K562 (cell line): ENCODE results near the gene MOCOS. TPM values are rescaled to one million over a fixed set of nuclear protein-coding genes. Genes with fewer than 3 reads are reported as not detected.

Experiments
- AFF1 ChIP-seq, 2 experiments: fragments of 450-650 bp; IDR thresholded peaks; 2 replicates each; pipeline ENCODE4 v1.6.1; 2018; ENCODE audit warnings: mild to moderate bottlenecking in 2 of 2, low read depth in 1 of 2; ENCODE audit not compliant: partially characterized antibody in 2 of 2
- MEF2D ChIP-seq: conservative IDR thresholded peaks from 2 replicates; pipeline ENCODE4 v1.6.1; 2016; ENCODE audit warnings: low read depth, missing genetic modification characterization, missing compliant biosample characterization
- MTF1 ChIP-seq: fragments of 250-450 bp; sonication (Bioruptor Pico); IDR thresholded peaks from 2 replicates; pipeline ENCODE4 v1.9.0; 2021; ENCODE audit warnings: moderate library complexity, mild to moderate bottlenecking, inconsistent platforms, borderline replicate concordance
- RCOR1 ChIP-seq, 2 experiments: IDR thresholded peaks; 2 replicates each; pipeline ENCODE4 v1.6.1; 2012; ENCODE audit warnings: low read depth in 2 of 2, low read length in 2 of 2, borderline replicate concordance in 1 of 2, improper control_type of control experiment in 1 of 2
- REST ChIP-seq, 2 experiments: fragments of 450-650 bp; formaldehyde crosslinking in 1 of 2; IDR thresholded peaks; 2 replicates each; pipeline versions ENCODE4 v1.4.0 to v1.6.1; 2014 to 2020; ENCODE audit warnings: mild to moderate bottlenecking in 2 of 2, borderline replicate concordance in 1 of 2, low read depth in 1 of 2
- TEAD4 ChIP-seq, 2 experiments: sonication (generic) in 1 of 2; formaldehyde crosslinking in 1 of 2; IDR thresholded peaks; 2 replicates each; pipeline versions ENCODE4 v1.6.1 to v1.8.0; 2012 to 2022; ENCODE audit warnings: borderline replicate concordance in 1 of 2, inconsistent platforms in 1 of 2, low read length in 1 of 2, mild to moderate bottlenecking in 1 of 2, missing genetic modification reagents in 1 of 2
- XRCC4 ChIP-seq: IDR thresholded peaks from one replicate; pipeline ENCODE4 v1.6.1; 2011; ENCODE audit not compliant: insufficient read depth, insufficient read length; ENCODE audit errors: extremely low read depth
- ZNF175 ChIP-seq: fragments of 200-800 bp; sonication (Bioruptor generic); IDR thresholded peaks from 2 replicates; pipeline ENCODE4 v1.6.1; 2016; ENCODE audit warnings: low read depth, mild to moderate bottlenecking, missing genetic modification characterization, missing compliant biosample characterization
- ZNF398 ChIP-seq: fragments of 250-450 bp; sonication (Bioruptor Pico); IDR thresholded peaks from 2 replicates; pipeline ENCODE4 v1.8.0; 2021; ENCODE audit warnings: moderate library complexity, mild to moderate bottlenecking, inconsistent platforms
- polyA plus RNA-seq, 8 experiments: library from polyadenylated mRNA; depleted of rRNA in 4 of 8; stranded (reverse) in 5 of 8; unstranded in 3 of 8; fragments of >200 nt; fragmentation: Nextera tagmentation in 2 of 8; fragmentation: Illumina TruSeq in 1 of 8; extraction: Ambion mirVana in 2 of 8; extraction: Trizol in 1 of 8; gene quantifications; 2 replicates each; pipeline versions ENCODE4 v1.2.1 to v1.2.3, GENCODE V29; 2011 to 2014; ENCODE audit warnings: inconsistent platforms in 1 of 8, missing spikeins in 1 of 8
- total RNA-seq, 7 experiments: library from RNA; depleted of rRNA in 6 of 7; stranded (reverse); fragments of >200 nt in 6 of 7; fragmentation: Illumina TruSeq in 2 of 7; extraction: Trizol in 2 of 7; gene quantifications; 2 replicates each; pipeline versions ENCODE4 v1.2.1 to v1.2.3, GENCODE V29; 2011 to 2021; ENCODE audit warnings: low replicate concordance in 1 of 7

The MOCOS gene
- total and polyA plus RNA-seq, 9 of the 15 experiments (the other 6 are each of a cell fraction or from before 2014, with no cell fraction given), result 4.5 to 12.4 (median 9.1) TPM

GRCh38 chr18:36187826-36188721 lies 777 bp downstream of the MOCOS start (continued):
- TF ChIP-seq REST (IDR thresholded peaks at IDR 0.05; ENCODE audit: borderline replicate concordance) (peak; percentile 33), REST (CRISPR knock-in tag; IDR thresholded peaks at IDR 0.05; ENCODE audit: low read depth) (no peak), AFF1 (IDR thresholded peaks at IDR 0.05; ENCODE audit: low read depth in 1 of 2, partially characterized antibody in 2 of 2) (no peak), TEAD4 (IDR thresholded peaks at IDR 0.05; ENCODE audit: low read length) (no peak), TEAD4 (CRISPR knock-in tag; IDR thresholded peaks at IDR 0.05; ENCODE audit: borderline replicate concordance) (no peak), ZNF175 (CRISPR knock-in tag) (peak; percentile 72; the same call in 1 of the 2 replicates), XRCC4 (no peak), ZNF398 (CRISPR knock-in tag) (no peak), MTF1 (CRISPR knock-in tag) (no peak), RCOR1 (IDR thresholded peaks at IDR 0.05; ENCODE audit: borderline replicate concordance in 1 of 2, low read depth in 2 of 2, low read length in 2 of 2) (no peak), MEF2D (tag) (no peak)
